Left ventricle myocardium superior (tissue), 1 donor: ENCODE results near the gene LENG9. TPM values are rescaled to one million over a fixed set of nuclear protein-coding genes. Genes with fewer than 3 reads are reported as not detected.
"Not testable (repeated sequence)": the region's sequence is repeated elsewhere in the genome, so short reads cannot be mapped to it uniquely, and the experiment has no call there.

ENCODE experiments used
- ATAC-seq: fragments of 200-7000 bp; cut with Tn5 transposase; one replicate; pipeline ENCODE4 v1.9.1; 2020; ENCODE audit warnings: mild to moderate bottlenecking, moderate library complexity
- DNase-seq: peaks from one replicate; pipeline ENCODE4 v3.0.0-alpha.2; 2020
- intact Hi-C: fragments of 100-400 bp; cut with micrococcal nuclease; formaldehyde crosslinking; loops from one replicate; pipeline ENCODE4 v1.11.0; 2022
- total RNA-seq: library from RNA; stranded (reverse); fragmentation: NEBNext Ultra II Directional; extraction: Animal tissue kit (Norgen Biotek cat#: 25700); gene quantifications from one replicate; pipeline ENCODE4 v1.2.1, GENCODE V29; 2021
- donor health status: DM: no; HTN: yes; CAD: no; lungs with severe emphysema.

Gene LENG9
- total RNA-seq, 1 donor from 2014 or later, result 1.4 TPM

DNA sequence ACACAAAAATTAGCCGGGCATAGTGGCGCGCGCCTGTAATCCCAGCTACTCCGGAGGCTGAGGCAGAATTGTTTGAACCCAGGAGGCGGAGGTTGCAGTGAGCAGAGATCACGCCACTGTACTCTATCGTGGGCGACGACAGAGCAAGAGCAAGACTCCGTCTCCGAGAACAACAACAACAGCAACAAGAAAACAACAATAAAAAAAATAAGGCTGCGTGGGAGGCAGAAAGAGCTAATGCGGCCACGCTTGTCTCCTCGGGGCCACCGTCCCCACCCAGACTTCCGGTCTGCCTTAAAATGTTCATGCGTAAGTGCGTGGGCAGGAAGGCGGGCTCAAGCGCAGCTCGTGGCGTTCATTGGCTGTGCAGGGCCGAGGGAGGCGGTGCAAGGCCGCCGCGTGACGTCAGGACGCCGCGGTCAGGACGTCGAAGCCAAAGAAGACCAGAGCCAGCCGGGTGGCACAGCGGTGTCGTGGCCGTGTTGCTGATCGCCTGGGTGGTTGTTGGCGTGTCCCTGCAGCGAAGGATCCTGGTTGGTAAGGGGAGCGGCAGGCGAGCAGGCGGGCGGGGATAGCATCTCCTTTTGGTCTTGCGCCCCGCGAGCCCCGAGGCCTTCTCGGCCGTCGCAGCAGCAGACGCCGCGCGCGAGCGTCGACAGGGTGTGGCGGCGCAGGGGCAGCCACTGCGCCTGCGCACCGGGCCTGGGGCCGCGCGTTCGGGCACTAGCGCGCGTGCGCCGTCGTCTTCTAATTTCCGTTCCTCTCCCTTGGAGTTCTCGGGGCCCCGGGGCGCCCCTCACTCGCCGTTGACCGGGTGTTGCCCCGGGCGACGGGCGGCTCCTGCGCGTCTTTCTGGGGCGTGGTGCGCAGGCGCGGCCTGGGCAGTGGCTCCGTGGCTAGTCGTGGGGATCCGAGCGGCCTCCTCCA, 14.5 kb downstream of the LENG9 start, which contains the start of gene LENG8:
Gene LENG8, plus strand, starts transcription at position 426 of the 927 bp plus-strand sequence. CDS start 2,146 bp downstream, outside the sequence.
- intact Hi-C loops, result no loop called here
- ATAC-seq, result peak; percentile 97
- peak; percentile 99 for DNase-seq

GRCh38 chr19:54448040-54448773, 15.4 kb downstream of the LENG9 start:
- intact Hi-C loops, result no loop called here
- peak; percentile 35 for ATAC-seq
- DNase-seq, result peak; percentile 67

- DNase-seq, intact Hi-C loops, ATAC-seq: not testable (repeated sequence)
Observed at GRCh38 chr19:54446349-54446748, 17.2 kb downstream of the LENG9 start.

GRCh38 chr19:54444737-54445136, 18.8 kb downstream of the LENG9 start:
- ATAC-seq, result no peak
- intact Hi-C loops, result no loop called here
- no peak for DNase-seq

GRCh38 chr19:54440641-54441040, 22.9 kb downstream of the LENG9 start:
- ATAC-seq, result no peak
- DNase-seq, result no peak
- intact Hi-C loops, result no loop called here

DNA sequence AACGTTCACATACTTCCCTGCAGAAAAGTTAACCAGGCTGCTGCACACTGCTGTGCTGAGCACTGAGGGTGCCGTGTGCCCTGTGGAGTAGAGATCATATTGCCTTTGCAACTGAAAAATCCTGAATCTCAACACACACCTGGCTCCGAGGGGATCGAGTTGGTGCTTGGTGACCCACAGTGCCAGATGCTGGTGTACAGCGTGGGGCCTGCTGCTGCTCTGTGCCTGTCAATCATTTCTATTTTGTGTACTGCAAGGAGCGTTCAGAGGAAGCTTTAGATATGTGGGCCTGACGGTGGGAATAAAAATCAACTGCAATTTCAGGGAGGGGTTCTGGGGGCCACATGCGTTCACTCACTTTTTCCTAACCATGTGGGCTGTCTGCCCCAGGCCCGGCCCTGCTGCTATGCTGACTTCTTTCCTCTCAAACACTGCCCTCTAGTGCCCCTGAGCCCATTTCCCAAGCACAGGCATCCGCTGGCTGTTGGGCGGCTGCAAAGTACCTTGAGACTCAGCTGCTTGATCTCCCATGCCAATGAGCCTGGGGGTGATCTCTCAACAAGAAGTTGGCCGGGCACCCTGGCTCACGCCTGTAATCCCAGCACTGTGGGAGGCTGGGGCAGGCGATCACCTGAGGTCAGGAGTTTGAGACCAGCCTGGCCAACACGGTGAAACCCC, 24.3 kb downstream of the LENG9 start:
- no peak for DNase-seq
- intact Hi-C loops, result no loop called here
- ATAC-seq, result peak; percentile 47

GRCh38 chr19:54436628-54437252, 26.8 kb downstream of the LENG9 start:
- intact Hi-C loops, result no loop called here
- DNase-seq (no peak), ATAC-seq (peak; percentile 34)

- ATAC-seq (peak; percentile 35), DNase-seq (no peak)
- intact Hi-C loops, result no loop called here
Observed at GRCh38 chr19:54436031-54436523, 27.5 kb downstream of the LENG9 start.

DNA sequence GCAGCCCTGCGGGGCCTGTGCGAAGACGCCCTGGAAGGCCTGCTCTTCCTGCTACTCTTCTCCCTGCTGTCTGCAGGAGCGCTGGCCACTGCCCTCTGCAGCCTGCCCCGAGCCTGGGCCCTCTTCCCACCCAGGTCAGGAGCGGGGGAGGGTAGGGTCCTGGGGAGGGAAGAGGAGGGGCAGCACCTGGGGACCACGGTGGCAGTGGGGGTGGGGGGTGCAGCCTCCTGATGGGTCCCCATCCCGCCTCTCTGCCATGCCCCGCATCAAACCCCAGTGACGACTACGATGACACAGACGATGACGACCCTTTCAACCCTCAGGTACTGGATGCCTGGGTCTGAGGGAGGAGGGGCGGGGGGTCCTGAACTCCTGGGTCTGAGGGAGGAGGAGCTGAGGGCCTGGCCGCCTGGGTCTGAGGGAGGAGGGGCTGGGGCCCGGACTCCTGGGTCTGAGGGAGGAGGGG, 28.0 kb downstream of the LENG9 start:
- intact Hi-C loops, result no loop called here
- DNase-seq, result no peak

GRCh38 chr19:54434873-54435214, 28.7 kb downstream of the LENG9 start:
- DNase-seq, result no peak
- intact Hi-C loops, result no loop called here
- ATAC-seq, result no peak

More for the DNA sequence above, 28.0 kb downstream of the LENG9 start:
- peak; percentile 7 for ATAC-seq

- ATAC-seq, result no peak
- intact Hi-C loops, result no loop called here
- DNase-seq, result no peak
Observed at GRCh38 chr19:54434112-54434872, 29.3 kb downstream of the LENG9 start.

DNA sequence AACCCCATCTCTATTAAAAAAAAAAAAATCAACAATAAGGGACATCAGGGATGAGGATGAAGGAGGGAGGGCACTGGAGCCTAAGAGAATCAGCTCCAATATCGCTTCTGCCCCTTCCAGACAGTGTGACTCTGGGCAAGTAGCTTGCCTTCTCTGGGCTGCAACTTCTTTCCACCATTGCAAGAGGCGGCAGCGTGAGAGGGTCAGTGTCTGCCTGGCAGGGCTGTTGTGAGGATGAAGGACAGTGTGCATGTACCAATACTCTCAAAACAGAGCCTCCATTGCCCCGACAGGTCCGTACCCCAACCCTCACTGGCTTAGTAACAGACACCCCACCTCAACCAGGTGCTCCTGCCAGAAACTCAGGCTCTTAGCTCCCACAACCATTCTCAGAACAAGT, 29.9 kb downstream of the LENG9 start:
- DNase-seq (no peak), ATAC-seq (no peak)
- intact Hi-C loops, result no loop called here

DNA sequence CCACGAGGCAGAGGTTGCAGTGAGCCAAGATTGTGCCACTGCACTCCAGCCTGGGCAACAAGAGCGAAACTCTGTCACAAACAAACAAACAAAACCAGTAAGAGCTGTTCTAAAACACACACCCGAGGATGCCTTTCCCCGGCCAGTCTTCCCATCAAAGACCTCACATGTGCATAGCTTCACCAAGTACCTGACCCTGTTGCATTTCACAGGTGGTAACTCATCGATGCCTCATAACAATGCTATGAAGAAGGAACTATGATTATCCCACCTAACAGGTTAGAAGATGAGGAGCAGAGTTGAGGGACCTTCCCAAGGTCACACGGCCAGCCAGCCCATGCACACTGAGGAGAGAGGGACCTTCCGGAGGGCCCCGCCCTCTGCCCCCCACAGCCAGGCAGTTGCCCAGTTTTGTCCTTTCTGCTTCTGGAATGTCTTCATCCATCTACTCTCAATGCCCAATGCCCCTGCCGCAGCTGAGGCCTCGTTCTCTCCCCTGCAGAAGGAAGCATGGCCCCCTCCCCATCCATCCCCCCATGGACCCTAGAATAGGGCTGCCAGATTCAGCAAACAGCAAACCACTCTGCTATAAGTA, 31.3 kb downstream of the LENG9 start:
- intact Hi-C loops, result no loop called here
- DNase-seq (no peak), ATAC-seq (no peak)

GRCh38 chr19:54431255-54431838, 32.2 kb downstream of the LENG9 start:
- DNase-seq, result peak; percentile 73
- ATAC-seq, result peak; percentile 49

DNA sequence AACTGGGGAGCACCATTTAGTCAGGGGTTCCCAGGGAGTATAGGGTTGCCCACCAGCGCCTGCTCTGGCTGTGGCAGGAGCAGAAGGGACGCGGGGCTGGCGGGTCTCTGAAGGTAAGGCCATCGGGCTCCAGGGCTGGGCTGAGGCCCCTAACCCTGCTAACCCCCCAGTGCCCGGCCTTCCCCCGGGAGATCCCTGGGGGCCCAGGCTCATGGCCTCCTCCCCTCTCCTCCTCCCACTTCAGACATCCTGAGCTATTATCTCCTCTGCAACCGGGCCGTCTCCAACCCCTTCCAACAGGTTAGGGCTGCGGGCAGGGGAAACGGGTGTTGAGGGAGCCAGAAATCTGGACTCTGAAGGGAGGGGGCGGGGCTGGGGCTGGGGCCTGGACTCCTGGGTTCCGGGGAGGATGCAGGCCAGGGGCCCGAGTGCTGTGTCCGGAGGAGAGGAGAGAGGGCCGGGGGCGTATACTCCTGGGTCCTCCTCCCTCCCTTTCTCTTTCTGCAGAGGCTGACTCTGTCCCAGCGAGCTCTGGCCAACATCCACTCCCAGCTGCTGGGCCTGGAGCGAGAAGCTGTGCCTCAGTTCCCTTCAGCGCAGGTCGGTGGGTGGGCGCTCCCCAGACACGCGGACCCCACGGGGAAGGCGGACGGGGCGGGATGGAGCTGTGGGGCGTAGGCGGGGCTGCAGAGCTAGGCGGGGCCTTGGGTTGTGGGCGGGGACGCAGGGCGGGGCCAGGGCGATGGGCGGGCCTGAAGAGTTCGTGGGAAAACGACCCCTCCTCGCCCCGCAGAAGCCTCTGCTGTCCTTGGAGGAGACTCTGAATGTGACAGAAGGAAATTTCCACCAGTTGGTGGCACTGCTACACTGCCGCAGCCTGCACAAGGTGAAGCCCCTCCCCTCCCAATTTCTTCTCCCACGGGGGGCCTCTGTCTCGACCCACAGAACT, 33.0 kb downstream of the LENG9 start:
- ATAC-seq (peak; percentile 68), DNase-seq (peak; percentile 69)
- intact Hi-C loops, result no loop called here

More at GRCh38 chr19:54431255-54431838, 32.2 kb downstream of the LENG9 start:
- intact Hi-C loops, result no loop called here

- DNase-seq (no peak), ATAC-seq (no peak)
- intact Hi-C loops, result no loop called here
Observed at GRCh38 chr19:54429545-54430227, 33.9 kb downstream of the LENG9 start.
